GM19452 (cell line): ENCODE results near the gene NPY.
A peak's percentile ranks its signal among the peaks of the same experiment; 100 is the strongest.

Experiments used
- ATAC-seq: cut with Tn5 transposase; IDR thresholded peaks from one replicate; pipeline ENCODE4 v1.9.1; 2021; ENCODE audit not compliant: unreplicated experiment

Gene NPY

GRCh38 chr7:24313777-24314176 lies 29.8 kb downstream of the NPY start:
- ATAC-seq: no peak

DNA sequence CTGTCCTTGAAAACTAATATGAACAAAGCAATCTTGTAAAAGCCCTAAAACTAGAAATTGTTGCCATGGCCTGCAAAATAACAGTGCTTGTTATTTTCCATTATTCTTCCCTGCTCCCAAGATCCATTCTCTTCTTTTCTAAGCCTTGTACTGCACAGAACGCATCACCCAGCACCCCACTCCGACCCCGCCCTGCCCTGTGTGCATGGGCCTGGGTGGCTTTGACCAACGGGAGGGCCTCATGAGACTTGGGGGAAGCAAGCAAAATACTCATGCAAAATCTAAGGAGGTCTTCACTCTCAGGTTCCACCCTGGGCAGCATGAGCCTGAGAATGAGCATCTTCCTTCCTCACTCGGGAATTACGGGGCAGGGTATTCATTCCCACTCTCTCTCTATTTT lies 32.4 kb downstream of the NPY start:
- ATAC-seq: no peak

GRCh38 chr7:24318326-24318725 lies 34.3 kb downstream of the NPY start:
- ATAC-seq: no peak

- no peak for ATAC-seq
Measured at GRCh38 chr7:24319209-24319608, 35.2 kb downstream of the NPY start.

GRCh38 chr7:24323961-24324480 lies 40.0 kb downstream of the NPY start:
- no peak for ATAC-seq

DNA sequence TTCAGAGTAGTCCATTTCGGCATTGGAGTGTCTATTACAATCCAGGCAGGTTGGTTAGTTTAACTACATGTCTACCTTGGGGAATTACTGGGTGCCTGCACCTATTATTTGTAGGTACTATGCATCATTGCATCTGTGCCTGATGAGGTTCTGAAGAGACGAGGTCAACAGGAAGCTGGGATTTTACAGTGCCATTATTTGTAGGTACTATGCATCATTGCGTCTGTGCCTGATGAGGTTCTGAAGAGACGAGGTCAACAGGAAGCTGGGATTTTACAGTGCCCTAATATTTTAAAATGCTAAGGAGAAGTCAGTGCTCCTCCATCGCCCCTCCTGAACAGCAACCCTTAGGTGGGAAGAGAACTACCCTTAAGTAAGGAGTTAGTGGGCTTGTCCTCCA lies 41.7 kb downstream of the NPY start:
- peak; percentile 86 for ATAC-seq

DNA sequence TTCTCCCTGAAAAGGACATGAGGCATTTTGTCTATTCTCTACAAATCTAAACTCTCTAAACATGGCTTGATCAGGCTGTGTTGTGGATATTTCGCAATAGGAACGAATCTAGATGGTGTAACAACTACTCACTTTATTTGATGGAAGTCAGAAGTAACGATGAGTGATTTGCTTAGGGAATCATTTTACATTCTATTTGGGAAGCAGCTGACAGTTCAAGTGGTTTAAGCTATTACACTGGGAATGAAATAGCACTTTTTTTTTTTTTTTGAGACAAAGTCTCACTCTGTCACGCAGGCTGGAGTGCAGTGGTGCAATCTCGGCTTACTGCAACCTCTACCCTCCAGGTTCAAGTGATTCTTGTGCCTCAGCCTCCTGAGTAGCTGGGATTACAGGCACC lies 44.1 kb downstream of the NPY start:
- ATAC-seq: no peak

GRCh38 chr7:24328894-24329293 lies 44.9 kb downstream of the NPY start:
- no peak for ATAC-seq

- no peak for ATAC-seq
Measured at GRCh38 chr7:24334012-24334411, 50.0 kb downstream of the NPY start.

GRCh38 chr7:24334627-24335026 lies 50.6 kb downstream of the NPY start:
- no peak for ATAC-seq

- no peak for ATAC-seq
Measured at GRCh38 chr7:24336461-24336860, 52.5 kb downstream of the NPY start.

GRCh38 chr7:24337180-24337579 lies 53.2 kb downstream of the NPY start:
- ATAC-seq: no peak

DNA sequence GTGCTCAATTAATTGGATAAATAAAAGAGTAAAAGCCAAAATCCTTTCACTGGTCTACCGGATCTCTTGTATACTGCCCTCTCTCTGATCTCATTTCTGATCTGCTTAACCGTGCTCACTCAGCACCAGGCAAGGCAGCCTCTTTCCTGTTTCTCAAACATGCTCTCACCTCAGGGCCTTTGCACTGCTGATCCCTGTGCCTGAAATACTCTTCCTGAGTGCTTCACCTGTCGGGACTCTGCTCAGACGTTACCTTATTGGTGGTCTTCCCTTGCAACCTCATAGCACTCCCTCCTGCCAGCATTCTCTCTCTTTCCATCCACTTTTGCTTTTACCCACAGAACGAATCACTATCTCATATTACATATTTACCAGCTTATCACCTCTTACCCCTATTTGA lies 55.6 kb downstream of the NPY start:
- no peak for ATAC-seq

DNA sequence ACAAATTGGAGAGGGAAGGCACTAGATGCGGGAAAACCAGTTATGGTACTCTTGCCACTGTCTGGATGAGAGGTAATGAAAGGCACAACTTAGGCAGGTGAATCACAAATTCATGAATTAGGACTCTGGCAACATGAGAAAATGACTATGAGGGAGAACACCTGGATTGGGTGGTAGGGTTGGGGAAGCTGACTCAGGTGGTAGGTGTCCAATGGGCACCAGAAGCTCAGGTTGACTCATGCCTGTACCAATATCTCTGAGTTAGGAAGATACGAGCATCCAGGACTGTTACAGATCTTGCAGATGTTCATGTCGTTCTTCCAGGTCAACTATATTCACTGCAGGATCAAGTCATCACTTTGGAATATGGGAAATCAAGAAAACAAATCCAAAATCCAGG lies 56.7 kb downstream of the NPY start:
- no peak for ATAC-seq
